ENCODE data around the gene GLI3. TPM values are rescaled to one million over a fixed set of nuclear protein-coding genes. Genes with fewer than 3 reads are reported as not detected.

The GLI3 gene
- polyA plus RNA-seq, 1 experiment, result 6.0 TPM

- Histone ChIP-seq H3K27ac (ENCODE audit: low read depth, low read length) (no peak overlapping the region), H3K9me3 (ENCODE audit: control insufficient read depth, insufficient read depth, low read length) (no peaks in the 10 kb centered on the region), H3K27me3 (ENCODE audit: control insufficient read depth, insufficient read depth, low read length) (no peaks in the 10 kb centered on the region), H3K4me3 (ENCODE audit: low read depth, low read length) (no peak overlapping the region)
- TF ChIP-seq CTCF (IDR thresholded peaks at IDR 0.05; ENCODE audit: low read depth, low read length), result no peak
- ChIA-PET CTCF (no interaction called here), POLR2A (no interaction called here)
- no peak for DNase-seq (ENCODE audit: low read depth, low spot score)
Measured at GRCh38 chr7:42055171-42055570, 181.8 kb downstream of the GLI3 start.

- POLR2A ChIA-PET, result no interaction called here
- no peaks in the 10 kb centered on the region for H3K27me3 ChIP-seq (ENCODE audit: control insufficient read depth, insufficient read depth, low read length)
- CTCF ChIA-PET, result no interaction called here
- no peak overlapping the region for H3K27ac ChIP-seq (ENCODE audit: low read depth, low read length)
- no peaks in the 10 kb centered on the region for H3K9me3 ChIP-seq (ENCODE audit: control insufficient read depth, insufficient read depth, low read length)
- no peak overlapping the region for H3K4me3 ChIP-seq (ENCODE audit: low read depth, low read length)
- TF ChIP-seq CTCF (IDR thresholded peaks at IDR 0.05; ENCODE audit: low read depth, low read length), result no peak
- no peak for DNase-seq (ENCODE audit: low read depth, low spot score)
Measured at GRCh38 chr7:42053834-42054233, 183.2 kb downstream of the GLI3 start.

GRCh38 chr7:42049761-42050160 lies 187.2 kb downstream of the GLI3 start:
- Histone ChIP-seq H3K9me3 (ENCODE audit: control insufficient read depth, insufficient read depth, low read length) (no peaks in the 10 kb centered on the region), H3K27ac (ENCODE audit: low read depth, low read length) (no peak overlapping the region), H3K27me3 (ENCODE audit: control insufficient read depth, insufficient read depth, low read length) (no peaks in the 10 kb centered on the region), H3K4me3 (ENCODE audit: low read depth, low read length) (no peak overlapping the region)
- ChIA-PET POLR2A (no interaction called here), CTCF (interaction anchor here (1.1 to 1.5 kb wide), 2 partner anchors 72 to 109 kb away, joined by 3 read pairs; no protein-coding TSS in a partner anchor)
- no peak for TF ChIP-seq CTCF (IDR thresholded peaks at IDR 0.05; ENCODE audit: low read depth, low read length)
- DNase-seq (ENCODE audit: low read depth, low spot score), result no peak

- POLR2A ChIA-PET, result no interaction called here
Measured at GRCh38 chr7:42046483-42046882, 190.5 kb downstream of the GLI3 start.

GRCh38 chr7:42045961-42046360 lies 191.0 kb downstream of the GLI3 start:
- no peak overlapping the region for H3K27ac ChIP-seq (ENCODE audit: low read depth, low read length)
- ChIA-PET POLR2A (no interaction called here), CTCF (interaction anchor here (1.0 to 1.1 kb wide), 2 partner anchors 66 to 68 kb away, joined by 3 read pairs; no protein-coding TSS in a partner anchor)
- TF ChIP-seq CTCF (IDR thresholded peaks at IDR 0.05; ENCODE audit: low read depth, low read length), result no peak
- no peak for DNase-seq (ENCODE audit: low read depth, low spot score)
- no peaks in the 10 kb centered on the region for H3K27me3 ChIP-seq (ENCODE audit: control insufficient read depth, insufficient read depth, low read length)
- H3K4me3 ChIP-seq (ENCODE audit: low read depth, low read length), result no peak overlapping the region
- no peaks in the 10 kb centered on the region for H3K9me3 ChIP-seq (ENCODE audit: control insufficient read depth, insufficient read depth, low read length)

More at GRCh38 chr7:42046483-42046882, 190.5 kb downstream of the GLI3 start:
- no peak for TF ChIP-seq CTCF (IDR thresholded peaks at IDR 0.05; ENCODE audit: low read depth, low read length)
- no peaks in the 10 kb centered on the region for H3K27me3 ChIP-seq (ENCODE audit: control insufficient read depth, insufficient read depth, low read length)
- H3K4me3 ChIP-seq (ENCODE audit: low read depth, low read length), result no peak overlapping the region
- peak; percentile 11 for DNase-seq (ENCODE audit: low read depth, low spot score)
- no peak overlapping the region for H3K27ac ChIP-seq (ENCODE audit: low read depth, low read length)
- CTCF ChIA-PET, result no interaction called here
- H3K9me3 ChIP-seq (ENCODE audit: control insufficient read depth, insufficient read depth, low read length), result no peaks in the 10 kb centered on the region

Data from AG04450 (cell line).